IMR-90 (cell line): ENCODE results near the gene DAG1. TPM values are rescaled to one million over a fixed set of nuclear protein-coding genes. Genes with fewer than 3 reads are reported as not detected.

ENCODE experiments used
- ATAC-seq: fragments of 200-7000 bp; cut with Tn5 transposase; 2 replicates; pipeline ENCODE4 v1.9.1; 2020; ENCODE audit warnings: low read depth, mild to moderate bottlenecking, moderate library complexity
- BruUV-seq: library from RNA; stranded (reverse); fragments of 400-500 nt; replicated peaks from 2 replicates; lab custom pipeline; 2021; lab: Mats Ljungman, UMichigan
- CTCF ChIA-PET: fragments of 300-600 bp; formaldehyde crosslinking; extraction: SDS; loops from one replicate; lab custom pipeline; 2021; ENCODE audit warnings: antibody characterized with exemption; lab: Yijun Ruan, JAX
- POLR2A ChIA-PET: fragments of 300-600 bp; sonication (Branson Sonifier 250); formaldehyde crosslinking; loops from one replicate; lab custom pipeline; 2022; ENCODE audit warnings: antibody characterized with exemption; ENCODE audit not compliant: unreplicated experiment; lab: Charles Lee
- DNase-seq: peaks from one replicate; pipeline ENCODE4 v3.0.0; 2013
- H2AFZ ChIP-seq: replicated peaks from 2 replicates; pipeline ENCODE3; 2013; ENCODE audit warnings: low read length, mild to moderate bottlenecking; ENCODE audit not compliant: poor library complexity
- H2AK5ac ChIP-seq: 2 replicates; pipeline ENCODE4 v1.6.1; 2013; ENCODE audit warnings: low read depth, low read length, inconsistent platforms
- H2AK9ac ChIP-seq: replicated peaks from 2 replicates; pipeline ENCODE3; 2013; ENCODE audit warnings: mild to moderate bottlenecking, low read depth, low read length, moderate library complexity; ENCODE audit not compliant: poor library complexity
- H2BK120ac ChIP-seq: 2 replicates; pipeline ENCODE4 v1.6.1; 2013; ENCODE audit warnings: low read depth, low read length, inconsistent platforms
- H2BK15ac ChIP-seq: 3 replicates; pipeline ENCODE4 v1.6.1; 2013; ENCODE audit warnings: low read depth, low read length, inconsistent platforms
- H2BK20ac ChIP-seq: 2 replicates; pipeline ENCODE4 v1.6.1; 2013; ENCODE audit warnings: low read depth, mild to moderate bottlenecking, inconsistent platforms, low read length, moderate library complexity
- H2BK5ac ChIP-seq: 2 replicates; pipeline ENCODE4 v1.6.1; 2013; ENCODE audit warnings: mild to moderate bottlenecking, low read depth, low read length, inconsistent platforms; ENCODE audit not compliant: poor library complexity, severe bottlenecking
- H3K14ac ChIP-seq: replicated peaks from 2 replicates; pipeline ENCODE4 v1.6.1; 2013; ENCODE audit warnings: low read depth, low read length, inconsistent platforms
- H3K18ac ChIP-seq: 2 replicates; pipeline ENCODE4 v1.6.1; 2013; ENCODE audit warnings: low read depth, low read length, control low read depth
- H3K23ac ChIP-seq: 2 replicates; pipeline ENCODE4 v1.6.1; 2013; ENCODE audit warnings: low read depth, low read length, inconsistent platforms
- H3K27ac ChIP-seq: 2 replicates; pipeline ENCODE4 v1.5.1; 2013; ENCODE audit warnings: mild to moderate bottlenecking, control low read depth, low read length; ENCODE audit not compliant: insufficient read depth
- H3K27me3 ChIP-seq: 2 replicates; pipeline ENCODE4 v1.6.1; 2013; ENCODE audit warnings: low read length; ENCODE audit not compliant: control insufficient read depth, insufficient read depth
- H3K36me3 ChIP-seq: 2 replicates; pipeline ENCODE4 v1.6.1; 2013; ENCODE audit warnings: low read length, mixed read lengths; ENCODE audit not compliant: control insufficient read depth, insufficient read depth
- H3K4ac ChIP-seq: 2 replicates; pipeline ENCODE4 v1.6.1; 2013; ENCODE audit warnings: low read depth, low read length, inconsistent platforms
- H3K4me1 ChIP-seq: 2 replicates; pipeline ENCODE4 v1.6.1; 2013; ENCODE audit warnings: low read length, mixed read lengths; ENCODE audit not compliant: control insufficient read depth, insufficient read depth
- H3K4me2 ChIP-seq: 2 replicates; pipeline ENCODE4 v1.6.1; 2013; ENCODE audit warnings: low read depth, mild to moderate bottlenecking, control low read depth, low read length, moderate library complexity
- H3K4me3 ChIP-seq: 2 replicates; pipeline ENCODE4 v1.5.1; 2013; ENCODE audit warnings: low read depth, mild to moderate bottlenecking, control low read depth, low read length, moderate library complexity; ENCODE audit not compliant: insufficient read depth
- H3K56ac ChIP-seq: 2 replicates; pipeline ENCODE4 v1.6.1; 2013; ENCODE audit warnings: low read length, inconsistent platforms; ENCODE audit not compliant: insufficient read depth; ENCODE audit errors: extremely low read depth
- H3K79me1 ChIP-seq, 2 experiments: 2 replicates each; pipeline ENCODE4 v1.6.1; 2013; ENCODE audit warnings: low read length in 2 of 2, inconsistent platforms in 1 of 2, low read depth in 1 of 2
- H3K9ac ChIP-seq: 2 replicates; pipeline ENCODE4 v1.6.1; 2013; ENCODE audit warnings: low read depth, low read length, control low read depth
- H3K9me1 ChIP-seq: 2 replicates; pipeline ENCODE4 v1.6.1; 2013; ENCODE audit warnings: low read length, inconsistent platforms; ENCODE audit not compliant: insufficient read depth
- H3K9me3 ChIP-seq: 2 replicates; pipeline ENCODE4 v1.6.1; 2013; ENCODE audit warnings: low read length; ENCODE audit not compliant: control insufficient read depth, insufficient read depth
- H4K20me1 ChIP-seq: 2 replicates; pipeline ENCODE4 v1.6.1; 2013; ENCODE audit warnings: low read length, inconsistent platforms; ENCODE audit not compliant: insufficient read depth
- H4K5ac ChIP-seq: 2 replicates; pipeline ENCODE4 v1.6.1; 2013; ENCODE audit warnings: mild to moderate bottlenecking, low read depth, low read length, control low read depth
- H4K8ac ChIP-seq, 2 experiments: 2 replicates each; pipeline ENCODE4 v1.6.1; 2013; ENCODE audit warnings: low read depth in 2 of 2, low read length in 2 of 2, control low read depth in 1 of 2, inconsistent platforms in 1 of 2
- H4K91ac ChIP-seq: 2 replicates; pipeline ENCODE4 v1.6.1; 2013; ENCODE audit warnings: low read depth, low read length, inconsistent platforms; ENCODE audit not compliant: insufficient read depth
- BHLHE40 ChIP-seq: fragments of 150-350 bp; IDR thresholded peaks from 2 replicates; pipeline ENCODE4 v1.6.1; 2016; ENCODE audit warnings: mild to moderate bottlenecking, low read depth, low read length
- CEBPB ChIP-seq: IDR thresholded peaks from 2 replicates; pipeline ENCODE4 v1.6.1; 2012; ENCODE audit warnings: low read depth, low read length, improper control_type of control experiment
- CHD1 ChIP-seq: IDR thresholded peaks from 2 replicates; pipeline ENCODE4 v1.6.1; 2012; ENCODE audit warnings: low read depth, low read length, improper control_type of control experiment
- CTCF ChIP-seq: conservative IDR thresholded peaks from 2 replicates; pipeline ENCODE4 v1.5.1; 2012; ENCODE audit warnings: mild to moderate bottlenecking, low read depth, low read length, improper control_type of control experiment
- FOS ChIP-seq: fragments of 150-350 bp; IDR thresholded peaks from 2 replicates; pipeline ENCODE4 v1.6.1; 2016; ENCODE audit warnings: low read depth, low read length
- MAFK ChIP-seq: IDR thresholded peaks from 2 replicates; pipeline ENCODE4 v1.6.1; 2012; ENCODE audit warnings: low read depth, low read length, improper control_type of control experiment
- MAZ ChIP-seq: IDR thresholded peaks from 2 replicates; pipeline ENCODE4 v1.6.1; 2012; ENCODE audit warnings: low read depth, mild to moderate bottlenecking, low read length, improper control_type of control experiment, moderate library complexity, borderline replicate concordance
- MXI1 ChIP-seq: IDR thresholded peaks from 2 replicates; pipeline ENCODE4 v1.6.1; 2012; ENCODE audit warnings: low read depth, mild to moderate bottlenecking, low read length, moderate library complexity, borderline replicate concordance
- NFE2L2 ChIP-seq: fragments of 150-350 bp; IDR thresholded peaks from 2 replicates; pipeline ENCODE4 v1.6.1; 2016; ENCODE audit warnings: low read depth, mild to moderate bottlenecking, low read length
- POLR2A ChIP-seq: IDR thresholded peaks from 2 replicates; pipeline ENCODE4 v1.6.1; 2012; ENCODE audit warnings: mild to moderate bottlenecking, low read depth, low read length
- RAD21 ChIP-seq: IDR thresholded peaks from 2 replicates; pipeline ENCODE4 v1.6.1; 2012; ENCODE audit warnings: low read length, improper control_type of control experiment
- SMC3 ChIP-seq: fragments of 150-350 bp; IDR thresholded peaks from 2 replicates; pipeline ENCODE4 v1.6.1; 2016; ENCODE audit warnings: low read depth, mild to moderate bottlenecking, antibody characterized with exemption, low read length, moderate library complexity
- WGBS, 2 experiments: methylation state at CpG; one replicate each; pipeline versions ENCODE4 v1.1.5 to v1.1.7; 2013; ENCODE audit warnings: missing lambda C conversion rate in 2 of 2; ENCODE audit not compliant: insufficient read length in 1 of 2; ENCODE audit errors: extremely low coverage in 2 of 2; 5-methylcytosine and 5-hydroxymethylcytosine counted together
- dilution Hi-C: fragments of 300-500 bp; cut with HindIII; formaldehyde crosslinking; loops from one replicate; pipeline ENCODE4 v1.14.3; 2018; ENCODE audit warnings: low sequenced_read_pairs; ENCODE audit not compliant: unreplicated experiment
- in situ Hi-C: fragments of 300-500 bp; cut with MboI; formaldehyde crosslinking; loops from 3 replicates; pipeline ENCODE4 v1.14.3; 2019; ENCODE audit warnings: low sequenced_read_pairs, inconsistent platforms, mixed read lengths
- intact Hi-C: fragments of 100-400 bp; cut with micrococcal nuclease; formaldehyde crosslinking; loops from 2 replicates; pipeline ENCODE4 v1.10.0; 2022
- polyA plus RNA-seq, 3 experiments: library from polyadenylated mRNA; depleted of rRNA; stranded (reverse); fragments of >200 nt; gene quantifications; 2 replicates each; pipeline ENCODE4 v1.2.3, GENCODE V29; 2012; ENCODE audit warnings: low replicate concordance in 1 of 3
- total RNA-seq: library from RNA; depleted of rRNA; stranded (reverse); fragments of >200 nt; gene quantifications from 2 replicates; pipeline ENCODE4 v1.2.3, GENCODE V29; 2012

DAG1 gene
- total and polyA plus RNA-seq, 2 of the 4 experiments (the other 2 are of a cell fraction), result 31.0 to 40.2 TPM

- Histone ChIP-seq H3K4me1 (peaks cover 14% of the 10 kb centered on the region), H3K79me1 (no peaks in the 10 kb centered on the region), H3K18ac (peak overlapping the region; percentile 38; the same call in 1 of the 2 replicates), H3K27me3 (no peaks in the 10 kb centered on the region), H3K4me3 (no peak overlapping the region), H3K4me2 (no peak overlapping the region), H4K5ac (no peak overlapping the region), H3K36me3 (no peaks in the 10 kb centered on the region), H3K27ac (no peak overlapping the region), H3K14ac (peak overlapping the region; percentile 95), H3K56ac (no peak overlapping the region), H2BK120ac (peak overlapping the region; percentile 91), H2BK5ac (no peak overlapping the region), H3K9ac (no peak overlapping the region), H2AK5ac (peak overlapping the region; percentile 35; the same call in 1 of the 2 replicates), H2AFZ (peak overlapping the region; percentile 83), H4K91ac (peak overlapping the region; percentile 39; the same call in 1 of the 2 replicates), H3K4ac (peak overlapping the region; percentile 92; the same call in 1 of the 2 replicates), H2AK9ac (peak overlapping the region; percentile 52), H4K20me1 (no peaks in the 10 kb centered on the region), H3K9me1 (peaks cover 18% of the 10 kb centered on the region), H3K23ac (peak overlapping the region; percentile 89), H2BK20ac (peak overlapping the region; percentile 95), H4K8ac (peak overlapping the region in 1 of 2 experiments; percentile 70; a peak in 1 of 4 replicates), H2BK15ac (no peak overlapping the region; the same call in 2 of the 3 replicates), H3K9me3 (no peaks in the 10 kb centered on the region)
- BruUV-seq, result no TSS peak
- WGBS, 2 experiments, result no CpG with 5 or more reads among the region's 3 CpGs
- ChIA-PET CTCF (interaction anchor here (0.7 kb wide), 1 partner anchor 31 kb away, joined by 3 read pairs; no protein-coding TSS in a partner anchor), POLR2A (no interaction called here)
- intact Hi-C loops, result no loop called here
- dilution Hi-C loops, result no loop called here
- DNase-seq, result peak; percentile 31
- TF ChIP-seq MAFK, result no peak
- TF ChIP-seq MXI1, result no peak
- TF ChIP-seq RAD21, result no peak
- TF ChIP-seq SMC3, result no peak
- no peak for TF ChIP-seq FOS
- TF ChIP-seq CHD1, result no peak
- no peak for TF ChIP-seq MAZ
- no peak for TF ChIP-seq CEBPB
- TF ChIP-seq NFE2L2, result no peak
- TF ChIP-seq BHLHE40, result no peak
- no peak for TF ChIP-seq POLR2A
- no peak for TF ChIP-seq CTCF
- peak; percentile 50 for ATAC-seq
- in situ Hi-C loops, result no loop called here
Measured at GRCh38 chr3:49456466-49456865, 13.6 kb upstream of the DAG1 start.
